Transverse colon (tissue), 4 donors: ENCODE results near the gene CSE1L. TPM values are rescaled to one million over a fixed set of nuclear protein-coding genes. Genes with fewer than 3 reads are reported as not detected.

ENCODE experiments used
- DNase-seq: peaks from one replicate; pipeline ENCODE4 v3.0.0-alpha.2; 2019
- H3K27ac ChIP-seq, 4 donors: fragments of 200-600 bp; sonication (generic); 2 replicates each; pipeline ENCODE4 v1.5.1; 2016 to 2018; ENCODE audit warnings: inconsistent platforms in 4 of 4
- H3K27me3 ChIP-seq: fragments of 200-600 bp; sonication (generic); 2 replicates; pipeline ENCODE4 v1.5.1; 2017; ENCODE audit warnings: inconsistent platforms
- H3K36me3 ChIP-seq, 4 donors: fragments of 200-600 bp; sonication (generic); 2 replicates each; pipeline ENCODE4 v1.5.1; 2017 to 2019; ENCODE audit warnings: inconsistent platforms in 4 of 4
- H3K4me1 ChIP-seq, 4 donors: fragments of 200-600 bp; sonication (generic); 2 replicates each; pipeline ENCODE4 v1.5.1; 2017 to 2020; ENCODE audit warnings: inconsistent platforms in 4 of 4
- H3K4me3 ChIP-seq, 4 donors: fragments of 200-600 bp; sonication (generic); 1 replicate in 1 of 4; 2 replicates in 3 of 4; pipeline versions ENCODE4 v1.5.1 to v1.6.1; 2017 to 2019; ENCODE audit warnings: inconsistent platforms in 4 of 4
- H3K9me3 ChIP-seq, 2 donors: fragments of 200-600 bp; sonication (generic); 2 replicates each; pipeline ENCODE4 v1.5.1; 2017 to 2019; ENCODE audit warnings: inconsistent platforms in 2 of 2
- CTCF ChIP-seq, 5 experiments: fragments of 200-600 bp in 3 of 5; fragments of 450-650 bp in 2 of 5; sonication (generic) in 3 of 5; IDR thresholded peaks; 1 replicate in 2 of 5; 2 replicates in 3 of 5; pipeline ENCODE4 v1.5.1; 2016 to 2017; ENCODE audit warnings: antibody characterized with exemption in 5 of 5, inconsistent platforms in 3 of 5, mild to moderate bottlenecking in 2 of 5, moderate library complexity in 1 of 5
- EP300 ChIP-seq: sonication (generic); formaldehyde crosslinking; IDR thresholded peaks from one replicate; pipeline ENCODE4 v1.6.1; 2017; ENCODE audit warnings: antibody characterized with exemption, low read depth
- POLR2A ChIP-seq: fragments of 450-650 bp; IDR thresholded peaks from one replicate; pipeline ENCODE4 v1.6.1; 2016; ENCODE audit warnings: antibody characterized with exemption, mild to moderate bottlenecking, moderate library complexity
- POLR2AphosphoS5 ChIP-seq, 3 donors: sonication (generic); formaldehyde crosslinking; IDR thresholded peaks; one replicate each; pipeline ENCODE4 v1.6.1; 2016; ENCODE audit warnings: antibody characterized with exemption in 3 of 3
- WGBS, 2 donors: methylation state at CpG; one replicate each; pipeline ENCODE4 v1.1.5; 2018; ENCODE audit warnings: low coverage in 1 of 2; 5-methylcytosine and 5-hydroxymethylcytosine counted together
- in situ Hi-C, 4 donors: fragments of 200-750 bp; cut with MboI; loops; one replicate each; pipeline versions ENCODE4 v1.15.0 to v1.15.1; 2017; ENCODE audit warnings: low sequenced_read_pairs in 3 of 4, low pct_ligation_motif_present in 1 of 4, low pct_unique_long_range_greater_than_20kb in 1 of 4
- intact Hi-C: fragments of 100-400 bp; cut with DNase I; formaldehyde crosslinking; loops from one replicate; pipeline ENCODE4 v1.15.1; 2023; ENCODE audit warnings: low total_unique reads
- total RNA-seq, 4 donors: library from RNA; depleted of rRNA; stranded (reverse); fragments of >200 nt; gene quantifications; one replicate each; pipeline ENCODE4 v1.1.0, GENCODE V29; 2016

The CSE1L gene
- total RNA-seq, 4 donors from 2014 or later, result 11.5 to 27.0 (median 15.5) TPM

GRCh38 chr20:49037962-49038387, 8.1 kb upstream of the CSE1L start:
- no peaks in the 10 kb centered on the region for H3K9me3 ChIP-seq
- H3K4me3 ChIP-seq, result no peak overlapping the region
- in situ Hi-C loops, result loop anchor here in 1 of 4 donors (25.0 kb wide), 1 partner anchor 99 kb away; no protein-coding TSS in a partner anchor
- TF ChIP-seq POLR2A (no peak), POLR2AphosphoS5 (IDR thresholded peaks at IDR 0.05) (no peak), CTCF (IDR thresholded peaks at IDR 0.05) (no peak), EP300 (no peak)
- intact Hi-C loops, result no loop called here
- 62 to 67% methylated on average over 1 to 3 of the region's 3 CpGs for WGBS, 2 donors
- no peak for DNase-seq
- H3K36me3 ChIP-seq, result peaks cover 0 to 27% (median 5%) of the 10 kb centered on the region in 4 donors
- no peaks in the 10 kb centered on the region for H3K4me1 ChIP-seq
- H3K27ac ChIP-seq, result no peak overlapping the region
- no peaks in the 10 kb centered on the region for H3K27me3 ChIP-seq

GRCh38 chr20:49039854-49040253, 6.3 kb upstream of the CSE1L start:
- no peak for DNase-seq
- no peak for TF ChIP-seq POLR2A
- TF ChIP-seq POLR2AphosphoS5 (IDR thresholded peaks at IDR 0.05), result no peak
- Histone ChIP-seq H3K9me3 (no peaks in the 10 kb centered on the region), H3K27me3 (no peaks in the 10 kb centered on the region), H3K4me1 (no peaks in the 10 kb centered on the region), H3K4me3 (no peak overlapping the region), H3K36me3 (peaks cover 0 to 8% (median 4%) of the 10 kb centered on the region in 4 donors), H3K27ac (no peak overlapping the region)
- intact Hi-C loops (no loop called here), in situ Hi-C loops (loop anchor here in 1 of 4 donors (25.0 kb wide), 1 partner anchor 97 kb away; no protein-coding TSS in a partner anchor)
- 90% methylated on average over 5 of the region's 5 CpGs; no CpG with 5 or more reads in 1 of the 2 donors for WGBS, 2 donors

- Histone ChIP-seq H3K27me3 (no peaks in the 10 kb centered on the region), H3K36me3 (no peaks in the 10 kb centered on the region), H3K9me3 (no peaks in the 10 kb centered on the region), H3K4me1 (peaks cover 0 to 16% (median 7%) of the 10 kb centered on the region in 4 donors), H3K4me3 (no peak overlapping the region), H3K27ac (no peak overlapping the region)
- in situ Hi-C loops, result loop anchor here in 1 of 4 donors (25.0 kb wide), 1 partner anchor 94 kb away; no protein-coding TSS in a partner anchor
- TF ChIP-seq CTCF (IDR thresholded peaks at IDR 0.05) (no peak), EP300 (no peak), POLR2A (no peak)
- intact Hi-C loops, result no loop called here
- no peak for DNase-seq
- 80 to 90% methylated on average over 1 to 5 of the region's 5 CpGs for WGBS, 2 donors
Measured at GRCh38 chr20:49043000-49043399, 3.1 kb upstream of the CSE1L start.

GRCh38 chr20:49045440-49046086, 549 bp upstream of the CSE1L start:
- peak overlapping the region; percentile 94 to 98 (median 96) for H3K27ac ChIP-seq
- in situ Hi-C loops, result loop anchor here in 1 of 4 donors (25.0 kb wide), 1 partner anchor 92 kb away; no protein-coding TSS in a partner anchor
- H3K27me3 ChIP-seq, result no peaks in the 10 kb centered on the region
- no peaks in the 10 kb centered on the region for H3K36me3 ChIP-seq
- peak; percentile 33 for DNase-seq
- H3K9me3 ChIP-seq, result no peaks in the 10 kb centered on the region
- intact Hi-C loops, result no loop called here
- WGBS, 2 donors, result 6% methylated on average over 12 of the region's 12 CpGs; no CpG with 5 or more reads in 1 of the 2 donors
- peaks cover 0 to 22% (median 8%) of the 10 kb centered on the region in 4 donors for H3K4me1 ChIP-seq
- peak overlapping the region; percentile 17 to 93 (median 84) for H3K4me3 ChIP-seq
- TF ChIP-seq CTCF (IDR thresholded peaks at IDR 0.05) (no peak), POLR2A (no peak), POLR2AphosphoS5 (IDR thresholded peaks at IDR 0.05) (no peak), EP300 (no peak)
